H1 (cell line): ENCODE data around the gene NTMT1. TPM values are rescaled to one million over a fixed set of nuclear protein-coding genes. Genes with fewer than 3 reads are reported as not detected.

Source experiments
- CTCF ChIA-PET: fragments of 300-600 bp; sonication (Branson Sonifier 250); formaldehyde crosslinking; loops from one replicate; lab custom pipeline; 2021; ENCODE audit not compliant: partially characterized antibody; lab: Charles Lee
- POLR2A ChIA-PET: fragments of 300-600 bp; sonication (Branson Sonifier 250); formaldehyde crosslinking; loops from one replicate; lab custom pipeline; 2021; ENCODE audit warnings: inconsistent platforms; ENCODE audit not compliant: partially characterized antibody; lab: Charles Lee
- DNase-seq, 2 experiments: peaks; one replicate each; pipeline versions ENCODE4 v3.0.0 to v3.0.0-alpha.2; 2010 to 2022; ENCODE audit warnings: low spot score in 2 of 2, low read depth in 1 of 2, mixed read lengths in 1 of 2
- FAIRE-seq: peaks from 2 replicates; lab custom pipeline; 2011; peaks lifted over from hg19 to GRCh38; lab: Jason Lieb, UNC
- H2AFZ ChIP-seq: 2 replicates; pipeline ENCODE4 v1.8.1; 2012; ENCODE audit warnings: low read length, inconsistent platforms
- H2AK5ac ChIP-seq: 2 replicates; pipeline ENCODE4 v1.6.1; 2013; ENCODE audit warnings: low read depth, low read length
- H2BK120ac ChIP-seq: replicated peaks from 2 replicates; pipeline ENCODE3; 2013; ENCODE audit warnings: low read depth, low read length, inconsistent platforms
- H2BK12ac ChIP-seq: 2 replicates; pipeline ENCODE4 v1.6.1; 2013; ENCODE audit warnings: low read depth, low read length
- H2BK15ac ChIP-seq: 2 replicates; pipeline ENCODE4 v1.6.1; 2013; ENCODE audit warnings: low read length
- H2BK20ac ChIP-seq: 2 replicates; pipeline ENCODE4 v1.6.1; 2013; ENCODE audit warnings: low read length
- H2BK5ac ChIP-seq: 2 replicates; pipeline ENCODE4 v1.6.1; 2013; ENCODE audit warnings: low read depth, low read length
- H3K14ac ChIP-seq: 2 replicates; pipeline ENCODE4 v1.6.1; 2013; ENCODE audit warnings: inconsistent platforms; ENCODE audit not compliant: insufficient read length
- H3K18ac ChIP-seq: 2 replicates; pipeline ENCODE4 v1.6.1; 2013; ENCODE audit warnings: low read length; ENCODE audit errors: extremely low read depth
- H3K23ac ChIP-seq: 2 replicates; pipeline ENCODE4 v1.6.1; 2013; ENCODE audit warnings: inconsistent platforms; ENCODE audit not compliant: insufficient read length
- H3K23me2 ChIP-seq: 2 replicates; pipeline ENCODE4 v1.6.1; 2013; ENCODE audit warnings: low read depth, low read length
- H3K27ac ChIP-seq: 2 replicates; pipeline ENCODE4 v1.6.1; 2011; ENCODE audit warnings: low read depth, low read length, inconsistent platforms
- H3K27me3 ChIP-seq, 4 experiments: replicated peaks in 1 of 4; 1 replicate in 1 of 4; 2 replicates in 3 of 4; pipeline versions ENCODE4 v1.6.1 to v1.8.1; 2011 to 2013; ENCODE audit warnings: low read length in 3 of 4, mild to moderate bottlenecking in 3 of 4, inconsistent platforms in 2 of 4, mixed read lengths in 2 of 4, moderate library complexity in 1 of 4; ENCODE audit not compliant: control insufficient read depth in 3 of 4, insufficient read depth in 3 of 4; ENCODE audit errors: extremely low read depth in 1 of 4
- H3K36me3 ChIP-seq, 4 experiments: 2 replicates each; pipeline versions ENCODE4 v1.6.1 to v1.8.1; 2011 to 2013; ENCODE audit warnings: mild to moderate bottlenecking in 4 of 4, low read length in 3 of 4, moderate library complexity in 2 of 4, control low read depth in 1 of 4, inconsistent platforms in 1 of 4; ENCODE audit not compliant: insufficient read depth in 4 of 4, control insufficient read depth in 2 of 4
- H3K4ac ChIP-seq: replicated peaks from 2 replicates; pipeline ENCODE3; 2013; ENCODE audit warnings: low read length, low read depth, mixed read lengths, inconsistent platforms; ENCODE audit not compliant: insufficient read length
- H3K4me1 ChIP-seq, 4 experiments: replicated peaks in 1 of 4; 1 replicate in 1 of 4; 2 replicates in 3 of 4; pipeline versions ENCODE4 v1.6.1 to v1.8.1; 2011 to 2013; ENCODE audit warnings: low read length in 3 of 4, inconsistent platforms in 2 of 4, mixed read lengths in 1 of 4; ENCODE audit not compliant: insufficient read depth in 4 of 4, control insufficient read depth in 3 of 4
- H3K4me2 ChIP-seq, 2 experiments: 2 replicates each; pipeline versions ENCODE4 v1.6.1 to v1.8.1; 2011 to 2013; ENCODE audit warnings: low read depth in 2 of 2, low read length in 2 of 2, control low read depth in 1 of 2, inconsistent platforms in 1 of 2, mild to moderate bottlenecking in 1 of 2; ENCODE audit not compliant: insufficient read depth in 1 of 2
- H3K4me3 ChIP-seq, 4 experiments: fragments of 200-600, 300-600 bp in 1 of 4; sonication (generic), shearing (Covaris generic), sonication (Bioruptor Twin) in 1 of 4; 2 replicates each; pipeline versions ENCODE4 v1.5.1 to v1.8.1; 2011 to 2016; ENCODE audit warnings: low read length in 4 of 4, low read depth in 3 of 4, control low read depth in 2 of 4, inconsistent platforms in 2 of 4, mild to moderate bottlenecking in 2 of 4, mixed read lengths in 1 of 4, moderate library complexity in 1 of 4; ENCODE audit not compliant: insufficient read depth in 2 of 4; ENCODE audit errors: extremely low read depth in 1 of 4
- H3K56ac ChIP-seq: replicated peaks from 2 replicates; pipeline ENCODE3; 2013; ENCODE audit warnings: low read depth, mild to moderate bottlenecking, mixed read lengths, low read length, inconsistent platforms; ENCODE audit not compliant: insufficient read length
- H3K79me1 ChIP-seq: 2 replicates; pipeline ENCODE4 v1.6.1; 2013; ENCODE audit warnings: low read depth, low read length, control low read depth
- H3K79me2 ChIP-seq, 2 experiments: 2 replicates each; pipeline versions ENCODE4 v1.6.1 to v1.8.1; 2012 to 2013; ENCODE audit warnings: low read length in 2 of 2, mild to moderate bottlenecking in 2 of 2, inconsistent platforms in 1 of 2; ENCODE audit not compliant: insufficient read depth in 2 of 2, control insufficient read depth in 1 of 2
- H3K9ac ChIP-seq, 4 experiments: replicated peaks in 1 of 4; 1 replicate in 1 of 4; 2 replicates in 3 of 4; pipeline versions ENCODE4 v1.6.1 to v1.8.1; 2011 to 2013; ENCODE audit warnings: low read depth in 3 of 4, low read length in 3 of 4, control low read depth in 2 of 4, mild to moderate bottlenecking in 2 of 4, moderate library complexity in 2 of 4, inconsistent platforms in 1 of 4; ENCODE audit errors: extremely low read depth in 1 of 4
- H3K9me3 ChIP-seq, 2 experiments: 2 replicates each; pipeline versions ENCODE4 v1.6.1 to v1.8.1; 2012 to 2013; ENCODE audit warnings: mild to moderate bottlenecking in 2 of 2, moderate library complexity in 2 of 2, control low read depth in 1 of 2, inconsistent platforms in 1 of 2, low read depth in 1 of 2, low read length in 1 of 2, mixed read lengths in 1 of 2; ENCODE audit not compliant: insufficient read depth in 2 of 2
- H4K20me1 ChIP-seq, 2 experiments: replicated peaks in 1 of 2; 2 replicates each; pipeline versions ENCODE3 to v1.8.1; 2011 to 2013; ENCODE audit warnings: inconsistent platforms in 2 of 2, low read length in 2 of 2, mild to moderate bottlenecking in 1 of 2; ENCODE audit not compliant: insufficient read depth in 2 of 2, control insufficient read depth in 1 of 2
- H4K5ac ChIP-seq: 2 replicates; pipeline ENCODE4 v1.6.1; 2013; ENCODE audit warnings: low read length, low read depth, mixed read lengths, inconsistent platforms; ENCODE audit not compliant: insufficient read length
- H4K8ac ChIP-seq: 2 replicates; pipeline ENCODE4 v1.8.0; 2013; ENCODE audit warnings: mild to moderate bottlenecking, moderate library complexity, low read length, inconsistent platforms; ENCODE audit not compliant: insufficient read depth; ENCODE audit errors: extremely low read depth
- H4K91ac ChIP-seq: replicated peaks from 2 replicates; pipeline ENCODE3; 2013; ENCODE audit warnings: low read length, mixed read lengths, inconsistent platforms; ENCODE audit not compliant: insufficient read length
- BACH1 ChIP-seq: IDR thresholded peaks from 2 replicates; pipeline ENCODE4 v1.6.1; 2012; ENCODE audit warnings: low read length, improper control_type of control experiment
- BRCA1 ChIP-seq: IDR thresholded peaks from 2 replicates; pipeline ENCODE4 v1.6.1; 2012; ENCODE audit warnings: low read depth, low read length, improper control_type of control experiment
- CBX5 ChIP-seq: fragments of 300-800, 300-1000 bp; sonication (generic); IDR thresholded peaks from 2 replicates; pipeline ENCODE4 v1.7.1; 2016; ENCODE audit warnings: antibody characterized with exemption, low read length, low read depth
- JUN ChIP-seq: IDR thresholded peaks from 2 replicates; pipeline ENCODE4 v1.6.1; 2011; ENCODE audit warnings: low read depth, mild to moderate bottlenecking, improper control_type of control experiment, low read length
- KDM1A ChIP-seq: fragments of 200-600, 300-600 bp; sonication (generic); IDR thresholded peaks from 2 replicates; pipeline ENCODE4 v1.7.1; 2016; ENCODE audit warnings: mild to moderate bottlenecking, low read length, borderline replicate concordance
- POLR2A ChIP-seq, 2 experiments: IDR thresholded peaks; 1 replicate in 1 of 2; 2 replicates in 1 of 2; pipeline ENCODE4 v1.6.1; 2011; ENCODE audit warnings: low read depth in 2 of 2, low read length in 2 of 2, mild to moderate bottlenecking in 2 of 2; ENCODE audit errors: control extremely low read depth in 1 of 2
- RFX5 ChIP-seq: IDR thresholded peaks from 2 replicates; pipeline ENCODE4 v1.6.1; 2011; ENCODE audit warnings: low read depth, low read length, improper control_type of control experiment, borderline replicate concordance
- SIX5 ChIP-seq: IDR thresholded peaks from 2 replicates; pipeline ENCODE4 v1.6.1; 2011; ENCODE audit warnings: mild to moderate bottlenecking, low read depth, low read length
- SRF ChIP-seq: IDR thresholded peaks from 2 replicates; pipeline ENCODE4 v1.6.1; 2011; ENCODE audit warnings: mild to moderate bottlenecking, low read depth, low read length, moderate library complexity
- SUZ12 ChIP-seq: fragments of 200-600 bp; sonication (generic); IDR thresholded peaks from 2 replicates; pipeline ENCODE4 v1.6.1; 2012; ENCODE audit warnings: mild to moderate bottlenecking, inconsistent platforms, low read length, moderate library complexity, mixed read lengths
- TEAD4 ChIP-seq: IDR thresholded peaks from 2 replicates; pipeline ENCODE4 v1.6.1; 2012; ENCODE audit warnings: low read depth, low read length, inconsistent platforms, mixed read lengths
- ZNF274 ChIP-seq: IDR thresholded peaks from 2 replicates; pipeline ENCODE4 v1.7.0; 2012; ENCODE audit warnings: low read length, borderline replicate concordance; ENCODE audit errors: extremely low read depth
- WGBS, 2 experiments: shearing (Covaris generic) in 1 of 2; methylation state at CpG; one replicate each; pipeline versions ENCODE4 v1.1.6 to v1.1.7; 2013 to 2015; ENCODE audit warnings: low lambda C conversion rate in 2 of 2, mixed read lengths in 2 of 2, inconsistent platforms in 1 of 2, low coverage in 1 of 2, missing lambda C conversion rate in 1 of 2; ENCODE audit not compliant: insufficient replicate concordance in 2 of 2, insufficient coverage in 1 of 2, insufficient read length in 1 of 2; ENCODE audit errors: extremely low coverage in 1 of 2, missing lambda C conversion rate in 1 of 2; 5-methylcytosine and 5-hydroxymethylcytosine counted together
- polyA plus RNA-seq, 7 experiments: library from polyadenylated mRNA; depleted of rRNA in 3 of 7; stranded (reverse) in 5 of 7; unstranded in 2 of 7; fragments of >200 nt in 5 of 7; fragments of 200-250 nt in 2 of 7; gene quantifications; 1 replicate in 5 of 7; 2 replicates in 1 of 7; 4 replicates in 1 of 7; pipeline versions ENCODE4 v1.2.1 to v1.2.3, GENCODE V29; 2011 to 2013; ENCODE audit warnings: missing spikeins in 2 of 7, mixed read lengths in 2 of 7
- total RNA-seq: library from RNA; stranded (reverse); fragmentation: NEBNext Ultra II Directional; extraction: Animal tissue kit (Norgen Biotek cat#: 25700); gene quantifications from 2 replicates; pipeline ENCODE4 v1.2.1, GENCODE V29; 2021
- TF ChIP-seq, protein P1 (sequence below): IDR thresholded peaks from 2 replicates; pipeline ENCODE4 v1.6.1; 2011; ENCODE audit warnings: low read length, improper control_type of control experiment
- TF ChIP-seq, protein P2 (sequence below): IDR thresholded peaks from 2 replicates; pipeline ENCODE4 v1.6.1; 2012; ENCODE audit warnings: inconsistent platforms

Gene NTMT1
- total and polyA plus RNA-seq, 2 of the 8 experiments (the other 6 are each of a cell fraction or from before 2014, with no cell fraction given): 66.8 to 70.2 TPM

DNA sequence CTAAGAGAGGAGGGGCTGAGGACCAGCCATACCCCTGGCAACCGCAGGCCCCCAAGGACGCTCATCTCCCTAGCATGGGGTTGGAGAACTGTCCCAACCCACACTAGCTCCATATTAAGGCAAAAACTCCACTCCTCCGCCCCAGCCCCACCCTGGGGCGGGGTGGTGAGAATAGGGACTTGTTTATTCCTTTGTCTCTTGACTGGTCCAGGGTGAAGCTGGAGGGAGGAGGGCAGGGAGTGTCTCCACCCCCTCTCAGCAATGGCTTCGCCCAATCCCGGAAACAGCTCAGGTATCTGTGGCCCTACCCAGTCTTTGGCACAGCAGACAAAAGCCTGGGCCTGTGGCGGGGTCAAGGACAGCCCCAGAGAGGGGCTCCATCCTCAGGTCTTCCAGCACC, 56.4 kb downstream of the NTMT1 start:
- Histone ChIP-seq H2AFZ (no peak overlapping the region), H3K79me1 (no peaks in the 10 kb centered on the region), H2BK120ac (no peak overlapping the region), H3K14ac (no peak overlapping the region), H3K23me2 (no peaks in the 10 kb centered on the region), H3K4me3 (no peak overlapping the region), H3K36me3 (no peaks in the 10 kb centered on the region), H4K8ac (no peak overlapping the region), H2AK5ac (no peak overlapping the region), H3K79me2 (no peaks in the 10 kb centered on the region), H2BK15ac (no peak overlapping the region), H3K9me3 (no peaks in the 10 kb centered on the region), H4K91ac (no peak overlapping the region), H2BK20ac (no peak overlapping the region), H3K27me3 (no peaks in the 10 kb centered on the region; a peak in 2 of 7 replicates), H3K4me2 (no peak overlapping the region), H3K4ac (no peak overlapping the region), H3K4me1 (no peaks in the 10 kb centered on the region; a peak in 1 of 7 replicates), H3K18ac (no peak overlapping the region), H2BK12ac (no peak overlapping the region), H3K56ac (no peak overlapping the region), H4K5ac (no peak overlapping the region), H3K23ac (no peak overlapping the region), H2BK5ac (no peak overlapping the region), H3K9ac (no peak overlapping the region), H3K27ac (no peak overlapping the region), H4K20me1 (no peaks in the 10 kb centered on the region)
- DNase-seq (no peak), FAIRE-seq (no peak)
- ChIA-PET POLR2A (interaction anchor here (1.9 kb wide), 1 partner anchor 15 kb away, joined by 6 read pairs; no protein-coding TSS in a partner anchor), CTCF (interaction anchor here (0.7 to 1.6 kb wide), 4 partner anchors 8 to 56 kb away, joined by 3 to 4 read pairs (median 3); no protein-coding TSS in a partner anchor)
- 82% methylated on average over 7 of the region's 7 CpGs; no CpG with 5 or more reads in 1 of the 2 experiments for WGBS, 2 experiments
- TF ChIP-seq SIX5 (no peak), JUN (no peak), RFX5 (no peak), TEAD4 (no peak), CBX5 (no peak), BRCA1 (no peak), SRF (no peak), SUZ12 (no peak), BACH1 (no peak), POLR2A (IDR thresholded peaks at IDR 0.05; ENCODE audit: control extremely low read depth in 1 of 2, low read depth in 2 of 2, low read length in 2 of 2) (no peak), KDM1A (no peak), ZNF274 (no peak)
- TF ChIP-seq, protein P1, sequence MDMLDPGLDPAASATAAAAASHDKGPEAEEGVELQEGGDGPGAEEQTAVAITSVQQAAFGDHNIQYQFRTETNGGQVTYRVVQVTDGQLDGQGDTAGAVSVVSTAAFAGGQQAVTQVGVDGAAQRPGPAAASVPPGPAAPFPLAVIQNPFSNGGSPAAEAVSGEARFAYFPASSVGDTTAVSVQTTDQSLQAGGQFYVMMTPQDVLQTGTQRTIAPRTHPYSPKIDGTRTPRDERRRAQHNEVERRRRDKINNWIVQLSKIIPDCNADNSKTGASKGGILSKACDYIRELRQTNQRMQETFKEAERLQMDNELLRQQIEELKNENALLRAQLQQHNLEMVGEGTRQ: no peak
- TF ChIP-seq, protein P2, sequence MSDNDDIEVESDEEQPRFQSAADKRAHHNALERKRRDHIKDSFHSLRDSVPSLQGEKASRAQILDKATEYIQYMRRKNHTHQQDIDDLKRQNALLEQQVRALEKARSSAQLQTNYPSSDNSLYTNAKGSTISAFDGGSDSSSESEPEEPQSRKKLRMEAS: no peak
